ENCODE results near the gene ZNF532.
A peak's percentile ranks its signal among the peaks of the same experiment; 100 is the strongest.

DNA sequence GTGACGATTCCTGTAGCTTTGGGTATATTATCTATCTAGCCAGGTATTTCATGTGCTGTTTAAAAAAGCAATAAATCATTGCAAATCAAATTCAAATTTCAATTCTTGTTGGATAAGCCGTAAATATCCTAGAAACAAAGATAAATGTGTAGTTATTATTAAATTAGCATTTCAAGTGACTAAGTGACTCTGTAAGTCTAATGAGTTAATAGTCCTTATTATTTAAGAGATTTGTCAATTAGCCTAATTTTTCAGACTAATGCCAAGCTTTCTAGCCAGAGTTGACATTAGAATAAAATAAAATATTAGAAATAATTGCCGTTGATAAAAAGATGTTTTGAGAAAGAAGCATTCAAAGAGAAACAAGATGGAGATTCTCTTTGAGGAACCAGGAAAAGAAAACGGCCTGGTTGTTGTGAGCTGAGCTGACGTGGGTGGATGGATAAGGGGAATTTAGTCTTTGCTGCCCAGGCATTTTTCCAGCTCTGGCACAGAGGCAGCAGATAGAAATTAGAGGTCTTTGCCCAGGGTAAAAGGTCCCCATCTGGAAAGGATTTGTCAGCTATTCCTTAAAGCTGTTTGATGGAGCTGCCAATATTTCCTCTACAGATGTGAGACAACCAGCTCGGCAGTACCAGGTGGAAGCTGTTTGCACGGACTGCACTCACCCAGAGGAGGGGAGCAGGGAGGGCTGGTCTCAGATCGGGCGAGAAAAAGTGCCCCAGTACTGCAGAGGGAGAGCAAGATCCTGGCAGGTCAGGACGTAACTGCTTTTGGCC is 157.7 kb downstream of the ZNF532 start:
- TF ChIP-seq CSRNP3 (CRISPR knock-in tag; IDR thresholded peaks at IDR 0.05), result no peak
- TF ChIP-seq ZFP30 (CRISPR knock-in tag; IDR thresholded peaks at IDR 0.05), result no peak
- peak; percentile 53; the same call in 1 of the 2 replicates for TF ChIP-seq ZC3H10 (CRISPR knock-in tag; IDR thresholded peaks at IDR 0.05)
- TF ChIP-seq OSR1 (CRISPR knock-in tag; IDR thresholded peaks at IDR 0.05), result no peak
- TF ChIP-seq ESRRG (CRISPR knock-in tag; IDR thresholded peaks at IDR 0.05), result no peak
- no peak for TF ChIP-seq ZFP3 (CRISPR knock-in tag; IDR thresholded peaks at IDR 0.05)
- no peak for TF ChIP-seq POU6F1 (CRISPR knock-in tag; IDR thresholded peaks at IDR 0.05; ENCODE audit: borderline replicate concordance, low read depth)
- TF ChIP-seq ZNF8 (CRISPR knock-in tag; IDR thresholded peaks at IDR 0.05), result 0 out of 2 replicates have a peak, but pooled peaks have one; percentile 12
- no peak for TF ChIP-seq ARNTL (CRISPR knock-in tag; IDR thresholded peaks at IDR 0.05; ENCODE audit: borderline replicate concordance, low read depth)

Measured in SK-N-SH treated with all-trans-retinoic acid at 6 μM for 48 hours (cell line).